ENCODE measurements around the gene C1QTNF8. TPM values are rescaled to one million over a fixed set of nuclear protein-coding genes. Genes with fewer than 3 reads are reported as not detected.

The C1QTNF8 gene, protein sequence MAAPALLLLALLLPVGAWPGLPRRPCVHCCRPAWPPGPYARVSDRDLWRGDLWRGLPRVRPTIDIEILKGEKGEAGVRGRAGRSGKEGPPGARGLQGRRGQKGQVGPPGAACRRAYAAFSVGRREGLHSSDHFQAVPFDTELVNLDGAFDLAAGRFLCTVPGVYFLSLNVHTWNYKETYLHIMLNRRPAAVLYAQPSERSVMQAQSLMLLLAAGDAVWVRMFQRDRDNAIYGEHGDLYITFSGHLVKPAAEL
- not detected in 2 replicates for total RNA-seq

DNA sequence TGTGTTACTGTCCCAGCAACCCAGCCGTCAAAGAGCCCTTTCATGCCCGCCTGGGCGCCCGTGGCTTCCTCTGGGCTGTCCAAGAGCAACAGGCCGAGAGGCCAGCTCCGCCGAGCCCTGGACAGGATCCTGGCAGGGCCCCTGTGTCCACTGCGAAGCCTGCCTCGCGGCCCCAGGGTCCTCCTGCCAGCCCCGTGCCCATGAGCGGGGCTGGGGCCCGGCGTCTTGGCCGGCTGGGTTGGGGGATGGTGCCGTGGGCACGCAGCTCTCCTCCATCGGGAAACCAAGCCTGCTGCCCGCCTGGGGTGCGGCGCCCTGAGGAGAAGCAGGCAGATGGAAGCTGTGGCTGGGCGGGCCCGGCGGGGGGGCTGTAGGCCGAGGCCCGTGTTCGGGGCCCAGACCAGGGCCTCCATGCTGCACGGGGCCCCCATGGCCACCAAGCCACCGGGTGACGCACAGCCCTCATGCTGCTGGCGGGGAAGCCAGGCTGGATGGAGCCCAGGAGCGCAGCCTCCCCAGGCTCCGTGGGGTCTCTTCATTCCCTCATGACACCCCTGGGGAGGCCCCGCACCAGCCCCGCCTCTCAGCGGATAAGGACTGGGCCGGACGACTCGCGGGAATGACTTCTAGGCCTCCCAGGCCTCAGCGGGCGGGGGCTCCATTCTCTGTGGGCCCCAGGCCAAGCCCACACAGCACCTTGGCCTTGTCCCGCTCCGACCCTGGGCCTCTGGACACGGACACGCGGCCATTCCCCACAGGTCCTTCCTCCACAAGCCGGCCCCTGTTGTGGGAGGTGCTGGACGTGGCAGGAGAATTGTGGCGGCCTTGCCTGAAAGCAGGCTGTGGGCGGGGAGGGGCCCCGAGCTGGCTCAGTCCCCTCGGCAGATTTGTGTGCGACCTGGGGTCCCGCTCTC lies at the start of gene C1QTNF8:
Gene C1QTNF8 (minus strand): TSS at position 76 of the 914 bp plus-strand sequence. CDS start 1,322 bp downstream, outside the sequence.
- intact Hi-C loops (cut with micrococcal nuclease), result no loop called here

GRCh38 chr16:1145383-1146100 lies 49.5 kb upstream of the C1QTNF8 start:
- intact Hi-C loops (cut with micrococcal nuclease), result no loop called here

- intact Hi-C loops (cut with micrococcal nuclease), result no loop called here
These were observed 48.7 kb upstream of the C1QTNF8 start for GRCh38 chr16:1144476-1145382.

DNA sequence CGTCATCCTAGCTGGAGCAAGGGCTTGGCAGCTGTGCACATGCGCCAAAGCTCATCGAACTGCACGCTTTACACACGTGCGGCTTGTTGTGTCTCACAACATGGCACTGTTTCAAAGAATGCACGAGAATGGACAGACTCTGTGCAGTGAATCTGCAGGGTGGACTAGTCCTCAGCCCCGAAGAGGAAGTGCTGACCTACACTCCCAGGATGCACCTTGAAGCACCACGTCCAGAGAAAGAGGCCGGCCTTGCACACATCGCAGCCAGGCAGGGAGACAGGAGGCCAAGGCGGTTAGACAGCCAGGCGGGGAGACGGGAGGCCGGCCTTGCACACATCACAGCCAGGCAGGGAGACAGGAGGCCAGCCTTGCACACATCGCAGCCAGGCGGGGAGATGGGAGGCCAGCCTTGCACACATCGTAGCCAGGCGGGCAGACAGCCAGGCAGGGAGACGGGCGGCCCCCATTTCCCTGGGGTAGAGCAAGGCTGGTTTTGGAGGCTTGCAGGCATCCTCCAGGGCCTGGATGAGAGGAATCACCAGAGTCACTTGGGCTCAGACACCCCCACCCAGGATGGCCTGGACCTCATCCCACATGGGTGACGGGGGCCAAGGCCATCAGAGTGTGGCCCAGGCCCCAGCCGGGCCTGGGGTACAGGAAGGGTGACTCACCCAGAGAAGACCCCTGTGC lies 47.9 kb upstream of the C1QTNF8 start:
- intact Hi-C loops (cut with micrococcal nuclease), result no loop called here

DNA sequence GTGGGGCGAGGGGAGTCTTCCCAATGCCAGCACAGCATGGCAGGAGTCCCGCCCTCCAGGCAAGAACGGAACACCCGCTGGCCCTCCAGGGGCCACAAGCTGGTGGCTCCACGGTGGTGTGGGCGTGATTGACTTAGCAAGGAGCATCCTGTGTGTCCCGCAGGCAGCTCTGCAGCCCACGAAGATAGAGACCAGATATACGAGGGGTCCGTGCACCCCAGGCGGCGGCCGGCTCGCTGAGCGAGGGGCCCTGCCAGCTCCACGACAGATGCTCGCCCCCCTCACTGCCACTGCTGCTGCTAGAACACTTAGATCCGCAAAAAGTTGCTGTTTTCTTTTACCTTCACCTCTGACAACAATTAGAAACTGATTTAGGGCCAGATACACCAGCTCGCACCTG lies 46.9 kb upstream of the C1QTNF8 start:
- intact Hi-C loops (cut with micrococcal nuclease), result no loop called here

- intact Hi-C loops (cut with micrococcal nuclease), result no loop called here
These were observed 45.7 kb upstream of the C1QTNF8 start for GRCh38 chr16:1141716-1142115.

DNA sequence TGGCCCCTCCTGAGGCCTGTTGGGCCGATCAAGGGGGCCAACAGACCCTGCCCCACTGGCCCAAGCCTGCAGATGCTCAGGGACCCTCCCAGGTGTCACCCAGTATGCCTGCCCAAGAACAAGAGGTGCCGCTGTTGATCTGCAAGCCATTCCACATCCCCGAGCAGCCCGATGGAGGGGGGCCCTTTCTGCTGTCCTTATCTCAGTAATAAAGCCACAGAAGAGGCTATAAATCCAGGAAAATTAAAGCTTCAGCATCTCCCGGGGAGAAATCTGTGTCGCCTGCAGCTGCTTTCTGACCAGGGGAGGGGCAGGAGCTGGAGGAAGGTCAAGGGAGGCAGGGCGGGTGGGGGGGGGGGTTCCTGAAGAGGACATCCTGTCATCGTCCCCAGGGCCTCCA lies 45.1 kb upstream of the C1QTNF8 start:
- intact Hi-C loops (cut with micrococcal nuclease), result no loop called here

GRCh38 chr16:1140582-1141162 lies 44.6 kb upstream of the C1QTNF8 start:
- intact Hi-C loops (cut with micrococcal nuclease), result no loop called here

- intact Hi-C loops (cut with micrococcal nuclease), result no loop called here
These were observed 41.6 kb upstream of the C1QTNF8 start for GRCh38 chr16:1137604-1138003.

DNA sequence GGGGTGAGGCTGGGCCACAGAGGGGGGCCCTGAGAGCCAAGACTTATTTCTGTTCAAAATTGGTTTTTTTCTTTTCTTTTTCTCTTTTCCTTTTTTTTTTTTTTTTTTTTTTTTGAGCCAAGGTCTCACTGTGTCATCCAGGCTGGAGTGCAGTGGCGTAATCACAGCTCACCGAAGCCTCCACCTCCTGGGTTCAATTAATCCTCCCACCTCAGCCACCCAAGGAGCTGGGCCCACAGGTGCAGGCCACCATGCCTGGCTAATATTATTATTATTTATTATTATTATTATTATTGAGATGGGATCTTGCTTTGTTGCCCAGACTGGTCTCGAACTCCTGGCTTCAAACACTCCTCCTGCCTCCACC lies 39.4 kb upstream of the C1QTNF8 start:
- intact Hi-C loops (cut with micrococcal nuclease), result no loop called here

- intact Hi-C loops (cut with micrococcal nuclease), result no loop called here
These were observed 38.9 kb upstream of the C1QTNF8 start for GRCh38 chr16:1134776-1135458.

- intact Hi-C loops (cut with micrococcal nuclease), result no loop called here
These were observed 37.9 kb upstream of the C1QTNF8 start for GRCh38 chr16:1133810-1134520.

GRCh38 chr16:1133271-1133670 lies 37.2 kb upstream of the C1QTNF8 start:
- intact Hi-C loops (cut with micrococcal nuclease), result no loop called here

- intact Hi-C loops (cut with micrococcal nuclease), result no loop called here
These were observed 36.4 kb upstream of the C1QTNF8 start for GRCh38 chr16:1132431-1132830.

- intact Hi-C loops (cut with micrococcal nuclease), result no loop called here
These were observed 35.4 kb upstream of the C1QTNF8 start for GRCh38 chr16:1131378-1131994.

GRCh38 chr16:1130382-1130781 lies 34.3 kb upstream of the C1QTNF8 start:
- intact Hi-C loops (cut with micrococcal nuclease), result no loop called here

DNA sequence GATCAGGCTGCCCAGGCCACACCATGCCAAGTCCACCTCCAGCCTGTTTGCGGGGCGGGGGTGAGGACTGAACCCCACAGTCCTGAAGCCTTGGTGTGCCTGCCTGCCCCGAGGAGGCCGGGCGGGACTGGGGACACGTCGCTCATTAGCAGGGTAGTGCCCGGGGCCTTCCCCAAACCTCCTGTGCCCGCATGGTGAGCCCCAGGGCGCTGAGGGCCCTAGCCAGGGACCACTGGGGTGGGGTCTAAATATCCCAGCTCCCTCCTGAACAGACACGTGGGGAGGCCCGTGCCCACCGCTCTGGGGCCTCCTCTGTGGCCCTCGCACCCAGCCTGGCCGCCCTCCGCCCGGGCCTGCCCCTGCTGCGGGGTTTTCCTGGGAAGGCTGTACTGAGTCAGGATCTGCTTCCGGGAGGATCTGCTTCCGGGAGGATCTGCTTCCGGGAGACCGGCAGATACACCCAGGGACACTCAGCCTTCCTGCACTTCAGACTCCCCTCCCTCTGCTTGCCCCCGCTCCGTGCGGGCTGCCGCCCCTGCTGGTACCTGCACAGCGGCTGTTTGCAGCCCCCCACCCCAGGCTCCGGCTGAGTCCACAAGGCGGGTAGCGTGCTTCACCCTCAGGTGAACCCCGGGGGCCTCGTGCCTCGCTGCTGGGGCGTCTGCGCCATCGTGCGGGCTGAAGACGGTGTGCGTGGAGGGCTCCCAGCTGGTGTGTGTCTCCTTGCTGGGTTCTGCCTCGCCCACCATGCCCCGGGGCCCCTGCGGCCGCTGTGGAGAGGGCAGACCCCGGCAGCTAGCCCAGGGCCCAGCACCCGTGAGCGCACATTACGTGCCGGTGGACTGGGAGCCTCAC lies 33.3 kb upstream of the C1QTNF8 start:
- intact Hi-C loops (cut with micrococcal nuclease), result no loop called here

Data from T-helper 1 cell treated with Interleukin-12 subunit alpha and Interleukin-12 subunit beta and Interleukin-4 antibody, amounts not matched to agents 30 ng/mL and 1 ng/mL, for 36 hours (primary cell).